ENCODE measurements around the gene NKD2.
A peak's percentile ranks its signal among the peaks of the same experiment; 100 is the strongest.
"Not testable (repeated sequence)": the region's sequence is repeated elsewhere in the genome, so short reads cannot be mapped to it uniquely, and the experiment has no call there.

The NKD2 gene, protein sequence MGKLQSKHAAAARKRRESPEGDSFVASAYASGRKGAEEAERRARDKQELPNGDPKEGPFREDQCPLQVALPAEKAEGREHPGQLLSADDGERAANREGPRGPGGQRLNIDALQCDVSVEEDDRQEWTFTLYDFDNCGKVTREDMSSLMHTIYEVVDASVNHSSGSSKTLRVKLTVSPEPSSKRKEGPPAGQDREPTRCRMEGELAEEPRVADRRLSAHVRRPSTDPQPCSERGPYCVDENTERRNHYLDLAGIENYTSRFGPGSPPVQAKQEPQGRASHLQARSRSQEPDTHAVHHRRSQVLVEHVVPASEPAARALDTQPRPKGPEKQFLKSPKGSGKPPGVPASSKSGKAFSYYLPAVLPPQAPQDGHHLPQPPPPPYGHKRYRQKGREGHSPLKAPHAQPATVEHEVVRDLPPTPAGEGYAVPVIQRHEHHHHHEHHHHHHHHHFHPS

DNA sequence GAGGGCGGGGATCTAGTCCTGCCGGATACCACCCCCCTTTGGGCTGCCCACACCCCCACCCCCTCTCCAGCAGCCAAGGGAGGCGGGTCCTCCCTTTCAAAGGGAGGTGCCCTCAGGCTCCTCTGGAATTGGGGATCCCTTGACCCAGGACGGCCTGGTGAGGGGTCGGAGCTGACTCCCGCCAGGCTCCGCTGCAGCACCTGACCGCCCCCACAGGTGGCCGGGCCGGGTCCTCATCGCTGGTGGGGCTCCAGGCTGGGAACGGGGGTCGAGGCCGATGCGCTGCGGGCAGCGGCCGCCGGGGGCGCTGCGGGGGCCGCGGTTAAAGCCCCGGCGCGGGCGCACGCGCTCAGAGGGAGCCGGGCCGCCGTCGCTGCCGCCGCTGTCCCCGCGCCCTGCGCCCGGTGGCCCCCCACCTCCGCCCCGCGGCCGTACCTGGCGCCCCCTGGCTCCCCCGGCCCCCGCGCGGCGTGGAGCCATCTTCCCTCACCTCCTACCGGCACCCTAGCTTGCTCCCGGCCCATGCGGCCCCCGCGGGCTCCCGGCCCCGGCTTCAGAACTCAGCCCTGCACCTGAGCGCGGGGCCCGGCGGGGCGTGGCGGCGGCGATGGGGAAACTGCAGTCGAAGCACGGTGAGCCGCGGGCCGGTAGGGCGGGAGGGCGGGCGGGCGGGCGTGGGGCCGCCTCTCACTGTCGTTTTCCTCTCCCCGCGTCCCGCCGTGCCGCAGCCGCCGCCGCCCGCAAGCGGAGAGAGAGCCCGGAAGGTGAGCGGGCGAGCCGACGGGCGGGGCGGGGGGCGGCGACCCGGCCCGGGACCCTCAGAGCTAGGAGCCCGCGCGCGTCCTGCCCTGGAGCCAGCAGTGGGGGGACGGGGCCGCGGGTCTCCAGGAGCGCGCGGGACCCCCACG, at the start of gene NKD2:
Gene NKD2, plus strand, starts transcription at position 352 of the 908 bp plus-strand sequence. Its CDS starts 256 bp downstream, at position 608.
- DNase-seq: peak in 1 of 58 donors; percentile 17

DNA sequence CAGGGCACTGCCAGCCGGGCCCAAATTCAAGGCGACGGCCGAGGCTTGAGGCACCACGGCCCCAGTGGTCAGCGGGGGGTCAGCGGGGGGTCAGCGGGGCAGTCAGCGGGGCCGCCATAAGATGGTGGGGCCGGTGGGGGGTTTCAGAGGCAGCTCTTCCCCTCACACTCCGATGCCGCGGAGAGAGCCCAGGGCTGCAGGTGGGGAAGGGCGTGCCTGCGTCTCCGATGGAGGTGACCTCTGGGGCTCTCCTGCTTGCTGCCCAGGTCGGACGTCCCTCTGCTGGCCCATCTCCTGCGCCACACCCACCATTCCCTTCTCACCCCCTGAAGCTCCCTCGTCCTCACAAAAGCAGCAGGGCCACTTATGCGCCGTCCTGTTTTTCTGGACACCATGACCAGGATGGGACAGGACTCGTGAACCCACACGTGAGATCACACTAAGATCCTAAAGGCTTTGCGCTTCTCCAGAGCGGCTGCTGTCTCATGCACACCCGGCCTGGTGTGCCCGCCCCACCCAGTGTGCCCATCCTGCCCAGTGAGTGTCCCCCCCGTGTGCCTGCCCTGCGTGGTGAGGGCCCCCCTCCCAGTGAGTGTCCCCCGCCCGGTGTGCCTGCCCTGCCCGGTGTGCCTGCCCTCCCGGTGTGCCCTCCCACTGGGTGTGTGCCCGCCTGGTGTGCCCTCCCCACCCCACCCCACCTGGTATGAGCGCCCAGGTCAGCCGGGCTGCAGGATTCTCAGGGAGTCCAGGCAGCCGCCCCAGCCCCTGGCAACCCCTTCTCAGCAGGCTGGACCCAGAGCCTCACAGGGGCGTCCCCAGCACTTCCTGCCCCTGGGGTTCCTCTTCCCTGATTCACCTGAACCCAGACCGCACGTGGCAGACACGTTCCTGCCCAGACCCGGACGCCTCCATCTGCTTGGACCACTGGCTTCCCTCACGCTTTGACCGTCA, 48.7 kb upstream of the NKD2 start:
- no peak for DNase-seq

DNA sequence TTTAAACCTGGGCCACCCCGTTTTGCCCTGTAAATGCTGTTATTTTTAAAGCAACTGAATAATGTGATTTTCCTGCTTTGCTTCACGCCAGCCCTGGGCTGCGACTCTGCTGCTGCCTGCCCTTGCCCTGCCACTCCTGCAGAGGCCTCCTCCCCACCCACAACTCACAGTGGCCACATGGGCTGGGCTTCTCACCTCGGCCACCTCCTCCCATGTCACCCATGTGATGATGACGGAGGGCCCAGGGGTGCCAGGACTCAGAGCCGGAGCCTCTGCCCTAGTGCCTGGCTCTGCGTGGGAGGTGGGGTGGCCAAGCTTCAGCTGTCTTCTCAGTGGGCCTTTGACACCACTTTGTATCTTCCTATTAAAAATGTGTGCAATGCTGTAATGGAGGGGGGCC, 48.1 kb upstream of the NKD2 start:
- DNase-seq: no peak

DNA sequence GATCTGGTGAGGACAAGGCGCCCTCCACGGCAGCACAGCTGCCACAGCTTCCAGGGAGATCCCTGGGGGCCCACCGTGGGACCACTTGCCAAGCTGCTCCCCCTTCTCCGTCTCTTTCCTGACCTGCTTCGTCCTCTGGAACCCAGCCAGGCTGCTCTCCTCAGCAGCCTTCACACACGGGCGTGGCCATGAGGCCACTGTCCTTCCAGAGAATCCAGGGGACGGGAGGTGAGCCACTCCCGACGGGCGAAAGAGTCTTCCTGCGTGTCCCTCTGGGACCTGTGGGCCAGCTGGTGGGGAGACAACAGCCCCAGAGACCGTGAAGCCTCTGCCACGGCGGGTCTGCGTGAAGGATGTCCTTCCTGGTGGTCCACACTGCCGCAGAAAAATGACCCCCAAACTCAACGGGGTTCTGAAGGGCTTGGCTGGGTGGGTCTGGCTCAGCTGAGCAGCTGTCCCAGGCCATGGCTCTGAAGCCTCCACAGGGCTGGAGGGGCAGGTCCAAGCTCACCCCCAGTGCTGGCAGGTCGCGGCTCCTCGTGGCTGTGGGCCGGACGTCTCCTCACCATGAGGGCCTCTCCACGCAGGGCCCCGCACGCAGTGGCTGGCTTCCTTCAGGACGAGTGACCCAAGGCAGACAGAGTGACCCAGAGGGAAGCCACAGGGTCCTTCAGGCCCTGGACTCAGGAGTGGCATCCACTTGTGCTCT, 47.4 kb upstream of the NKD2 start:
- DNase-seq: no peak

DNA sequence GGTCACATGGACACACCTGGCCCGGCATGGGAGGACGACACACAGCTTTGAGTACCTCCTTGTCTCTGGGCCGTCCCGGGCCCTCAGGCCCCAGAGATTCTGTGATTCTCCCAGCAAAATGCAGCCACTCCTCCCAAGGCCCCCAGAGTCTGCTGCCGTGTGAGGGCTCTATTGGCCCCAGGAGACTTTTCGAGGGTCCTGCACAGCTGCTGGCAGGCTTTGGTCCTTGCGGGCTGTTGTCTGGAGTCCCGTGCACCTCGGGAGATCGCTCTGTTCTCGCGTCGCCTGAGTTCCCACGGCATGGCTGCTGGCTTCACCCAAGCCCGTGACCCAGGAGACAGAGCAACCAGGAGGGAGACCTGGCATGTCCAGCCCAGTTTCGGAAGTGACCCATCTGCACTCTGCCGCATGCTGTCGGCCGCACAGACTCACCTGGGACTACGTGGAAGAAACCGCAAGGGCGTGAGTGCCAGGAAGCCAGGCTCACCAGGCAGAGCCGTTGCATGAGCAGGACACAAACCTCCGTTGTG, 46.8 kb upstream of the NKD2 start:
- DNase-seq: no peak

DNA sequence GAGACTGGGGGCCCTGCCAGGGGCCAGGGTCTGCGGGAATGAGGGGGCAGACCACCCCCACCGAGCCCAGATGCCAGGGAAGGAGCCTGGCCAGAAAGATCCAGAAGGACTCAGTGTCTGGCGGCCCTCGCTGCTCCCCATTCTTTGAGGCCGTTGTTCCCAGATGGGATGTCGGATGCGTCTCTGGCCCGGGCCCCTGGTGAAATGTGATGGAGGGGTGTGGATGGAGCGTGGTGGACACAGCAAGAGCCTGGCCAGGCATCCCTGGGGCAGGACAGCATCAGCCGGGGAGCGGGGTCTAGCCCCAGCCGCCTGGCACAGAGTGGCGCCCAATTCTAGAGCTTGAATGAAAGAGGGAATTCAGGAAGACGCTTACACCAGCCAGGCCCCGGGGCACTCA, 46.2 kb upstream of the NKD2 start:
- no peak for DNase-seq

DNA sequence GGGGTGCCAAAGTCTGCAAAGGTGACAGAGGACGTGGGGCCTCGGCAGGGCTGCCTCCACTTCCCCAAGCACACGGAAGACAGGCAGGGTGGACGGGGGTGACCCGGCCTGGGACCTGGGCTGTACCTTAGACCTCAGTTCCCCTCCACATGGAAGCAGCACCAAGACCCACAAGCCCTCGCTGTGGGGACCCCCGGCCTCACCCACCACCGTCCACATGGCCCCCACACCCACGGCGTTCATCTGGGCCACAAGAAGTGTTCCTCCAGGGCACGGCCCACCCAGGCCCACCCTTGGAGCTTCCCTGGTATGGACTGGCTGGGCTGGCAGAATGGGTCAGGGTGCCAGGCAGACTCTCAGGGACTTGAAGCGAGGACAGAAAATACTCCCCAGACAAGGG, 45.8 kb upstream of the NKD2 start:
- DNase-seq: no peak

DNA sequence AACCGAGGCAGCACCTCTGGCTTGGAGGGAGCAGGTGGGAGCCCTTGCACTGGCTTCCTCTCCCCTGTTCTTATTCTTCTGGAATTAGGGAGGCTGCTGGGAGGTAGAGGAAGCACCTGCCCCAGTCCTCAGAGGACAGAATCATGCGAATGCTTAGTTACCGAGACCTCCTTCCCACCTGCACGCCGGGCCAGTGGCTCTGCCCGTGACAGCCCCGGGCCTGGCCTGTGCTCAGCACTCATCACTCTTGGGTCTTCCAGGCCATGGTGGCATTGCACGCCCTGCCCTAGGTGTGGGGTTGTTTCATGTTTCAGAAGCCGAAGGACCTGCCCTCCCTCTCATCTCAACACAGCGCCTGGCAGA, 45.3 kb upstream of the NKD2 start:
- no peak for DNase-seq

DNA sequence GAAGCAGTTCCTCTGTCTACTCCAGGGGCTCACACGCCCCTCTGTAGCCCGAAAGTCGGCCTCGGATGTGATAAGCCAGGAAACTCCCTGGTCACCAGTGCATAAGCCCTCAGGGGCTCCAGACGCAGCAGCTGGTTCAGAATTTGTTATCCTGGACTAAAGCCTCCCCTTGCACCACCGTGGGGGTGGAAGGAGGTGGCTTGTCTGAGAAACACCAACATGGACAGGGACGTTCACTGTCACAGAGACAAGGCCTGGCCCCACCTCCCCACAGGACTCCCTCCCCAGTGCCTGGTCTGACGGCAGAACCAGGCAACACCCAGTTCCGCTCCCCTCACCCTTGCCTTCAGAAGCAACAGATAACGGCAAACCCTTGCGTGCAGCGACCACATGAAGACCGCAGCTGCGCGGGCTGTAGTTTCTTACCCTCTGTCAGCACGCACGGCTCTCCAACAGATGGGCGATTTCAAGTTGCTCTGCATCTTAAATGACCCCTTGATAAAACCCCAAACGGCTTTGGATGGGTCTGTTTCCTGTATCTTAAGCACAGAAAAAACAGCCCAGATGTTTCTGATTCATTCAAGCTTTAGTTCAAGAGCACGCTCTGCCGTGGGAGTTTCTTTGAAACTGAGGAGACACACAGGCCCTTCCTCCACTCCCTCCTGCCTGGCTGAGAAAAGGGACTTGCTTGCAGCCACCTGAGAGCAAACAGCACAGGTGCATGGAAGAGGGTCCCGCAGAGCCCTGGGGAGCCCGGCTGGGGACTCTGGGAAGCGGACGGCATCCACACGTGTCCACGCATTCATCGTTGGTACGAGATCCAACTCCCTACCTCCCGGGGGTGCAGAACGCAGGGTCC, 44.7 kb upstream of the NKD2 start:
- DNase-seq: no peak

DNA sequence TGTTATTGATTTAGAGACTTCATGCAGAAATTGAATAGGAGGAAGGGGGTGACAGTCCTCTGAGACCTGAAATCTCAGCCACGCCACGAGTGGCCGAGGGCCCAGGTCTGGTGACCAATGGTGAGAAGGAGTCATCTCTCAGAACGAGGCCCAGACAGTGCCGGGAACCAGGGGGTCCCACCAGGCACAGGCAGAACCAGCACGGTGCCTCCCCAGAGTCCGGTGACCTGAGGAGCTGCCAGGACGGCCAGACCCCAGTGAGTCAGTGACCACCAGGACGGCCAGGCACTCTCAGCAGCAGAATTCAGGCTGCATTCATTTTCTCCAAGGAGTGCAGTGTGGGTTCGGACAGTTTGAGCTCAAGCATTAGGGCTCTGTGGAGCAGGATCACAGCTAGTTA, 43.8 kb upstream of the NKD2 start:
- DNase-seq: no peak

DNA sequence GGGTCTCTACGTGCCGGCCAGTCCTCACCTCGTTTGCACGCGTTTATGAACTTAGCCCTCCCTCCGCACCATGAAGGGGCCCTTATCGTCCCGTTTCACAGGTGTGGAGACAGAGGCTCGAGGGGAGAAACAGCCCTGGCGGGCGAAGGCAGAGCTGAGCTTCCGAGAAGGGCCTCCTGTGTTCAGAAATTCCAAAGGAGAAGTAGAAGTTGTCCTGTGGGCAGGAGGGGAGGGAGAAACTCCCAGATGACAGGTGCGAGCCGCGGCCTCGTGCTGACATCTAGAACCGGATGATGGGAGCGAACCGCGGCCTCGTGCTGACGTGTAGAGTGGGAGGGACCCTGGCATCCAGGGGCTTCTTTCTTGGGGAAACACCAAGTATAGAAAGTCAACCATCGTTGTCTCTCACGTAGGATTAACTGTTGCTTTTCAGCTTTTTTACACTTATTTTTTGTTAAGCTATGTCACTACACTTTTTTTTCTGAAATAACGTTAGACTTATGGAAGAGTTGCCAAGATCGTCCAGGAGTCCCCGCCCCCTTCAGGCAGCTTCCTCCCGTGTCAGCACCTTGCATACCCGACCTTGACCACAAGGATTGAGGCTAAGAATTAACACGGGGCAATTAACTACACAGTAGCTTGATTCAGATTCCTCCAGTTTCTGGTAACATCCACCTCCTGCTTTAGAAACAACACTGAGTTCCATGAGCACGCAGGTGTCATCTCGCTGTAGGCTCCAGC, 42.8 kb upstream of the NKD2 start:
- DNase-seq: no peak

DNA sequence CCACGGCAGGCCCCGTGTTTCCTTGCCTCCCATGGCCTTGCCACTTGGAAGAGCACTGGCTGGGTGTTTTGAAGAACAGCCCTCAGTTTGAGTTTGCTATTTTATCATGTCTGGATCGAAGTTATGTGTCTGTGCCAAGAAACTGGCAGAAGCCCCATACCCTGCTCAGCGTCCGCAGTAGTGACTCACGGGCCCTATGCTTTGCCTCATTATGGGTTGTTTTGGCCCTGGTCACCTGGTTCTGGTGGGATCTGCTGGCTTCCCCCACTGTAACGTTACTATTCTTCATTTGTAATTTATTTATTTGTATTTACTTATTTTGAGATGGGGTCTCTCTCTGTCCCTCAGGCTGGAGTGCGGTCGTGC, 42.3 kb upstream of the NKD2 start:
- DNase-seq: no peak

DNA sequence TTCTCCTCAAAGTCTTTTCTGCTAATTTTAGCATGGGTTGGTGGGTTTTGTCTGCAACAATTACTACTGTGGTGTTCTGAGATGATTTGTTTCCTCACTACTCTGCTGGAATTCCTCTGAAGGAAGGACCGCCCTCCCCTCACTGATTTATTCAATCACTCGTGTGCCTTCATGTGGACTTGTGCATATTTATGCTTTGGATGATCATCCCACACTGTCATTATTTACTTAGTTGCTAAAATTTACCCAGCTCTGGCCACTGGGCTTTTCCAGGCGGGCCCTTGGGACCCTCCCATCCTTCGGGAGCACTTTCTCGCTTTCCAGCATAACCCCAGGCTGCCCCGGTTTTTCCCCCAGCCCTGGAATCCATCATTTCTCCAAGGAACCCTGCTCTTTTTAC, 41.7 kb upstream of the NKD2 start:
- DNase-seq: no peak

DNA sequence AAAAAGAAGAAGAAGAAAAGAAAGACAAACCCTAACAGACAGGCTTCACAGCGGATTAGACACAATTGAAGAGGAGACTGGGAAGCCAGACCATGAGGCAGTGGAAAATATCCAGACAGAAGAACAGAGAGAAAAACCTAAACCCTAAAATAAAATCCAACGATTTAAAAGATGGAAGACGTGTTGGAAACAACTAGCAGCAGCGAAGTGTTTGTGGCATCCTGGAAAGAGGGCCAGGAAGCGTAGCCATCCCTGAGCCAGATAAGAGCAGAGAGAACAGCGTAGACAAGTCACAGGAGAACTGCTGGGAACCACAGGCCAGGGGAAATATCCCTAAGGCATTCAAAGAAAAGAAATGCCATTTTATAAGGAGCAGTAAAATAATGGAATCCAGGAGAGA, 39.7 kb upstream of the NKD2 start:
- no peak for DNase-seq

DNA sequence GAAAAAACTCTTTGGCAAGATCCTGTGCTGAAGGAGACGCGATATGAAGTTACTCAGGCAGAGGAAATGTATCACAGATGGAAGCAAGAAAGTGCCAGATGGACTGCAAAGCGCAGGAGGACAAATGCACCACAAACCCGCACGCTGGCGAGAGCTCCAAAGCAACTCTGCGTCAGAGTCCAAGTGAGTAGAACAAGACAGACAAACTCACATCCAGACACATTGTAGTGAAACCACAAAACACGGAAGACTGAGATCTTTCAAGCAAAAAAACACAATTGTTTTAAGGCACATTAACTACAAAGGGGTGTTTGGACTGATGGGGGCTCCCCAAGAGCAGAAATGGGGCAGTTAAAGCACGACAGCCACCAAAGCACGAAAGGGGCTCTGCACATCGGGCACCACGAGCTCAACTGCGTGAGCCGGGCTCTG, 39.2 kb upstream of the NKD2 start:
- DNase-seq: peak in 21 of 58 donors; percentile 13 to 80 (median 38)

DNA sequence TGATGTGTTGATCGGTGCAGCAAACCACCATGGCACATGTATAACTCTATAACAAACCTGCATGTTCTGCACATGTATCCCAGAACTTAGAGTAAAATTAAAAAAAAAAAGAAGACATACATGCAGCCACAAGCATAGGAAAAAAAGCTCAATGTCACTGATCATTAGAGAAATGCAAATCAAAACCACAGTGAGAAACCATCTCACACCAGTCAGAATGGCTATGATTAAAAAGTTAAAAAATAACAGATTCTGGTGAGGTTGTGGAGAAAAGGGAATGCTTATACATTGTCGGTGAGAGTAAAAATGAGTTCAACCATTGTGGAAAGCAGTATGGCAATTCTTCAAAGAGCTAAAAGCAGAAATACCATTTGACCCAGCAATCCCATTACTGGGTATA, 36.0 kb upstream of the NKD2 start:
- not testable (repeated sequence) for DNase-seq

DNA sequence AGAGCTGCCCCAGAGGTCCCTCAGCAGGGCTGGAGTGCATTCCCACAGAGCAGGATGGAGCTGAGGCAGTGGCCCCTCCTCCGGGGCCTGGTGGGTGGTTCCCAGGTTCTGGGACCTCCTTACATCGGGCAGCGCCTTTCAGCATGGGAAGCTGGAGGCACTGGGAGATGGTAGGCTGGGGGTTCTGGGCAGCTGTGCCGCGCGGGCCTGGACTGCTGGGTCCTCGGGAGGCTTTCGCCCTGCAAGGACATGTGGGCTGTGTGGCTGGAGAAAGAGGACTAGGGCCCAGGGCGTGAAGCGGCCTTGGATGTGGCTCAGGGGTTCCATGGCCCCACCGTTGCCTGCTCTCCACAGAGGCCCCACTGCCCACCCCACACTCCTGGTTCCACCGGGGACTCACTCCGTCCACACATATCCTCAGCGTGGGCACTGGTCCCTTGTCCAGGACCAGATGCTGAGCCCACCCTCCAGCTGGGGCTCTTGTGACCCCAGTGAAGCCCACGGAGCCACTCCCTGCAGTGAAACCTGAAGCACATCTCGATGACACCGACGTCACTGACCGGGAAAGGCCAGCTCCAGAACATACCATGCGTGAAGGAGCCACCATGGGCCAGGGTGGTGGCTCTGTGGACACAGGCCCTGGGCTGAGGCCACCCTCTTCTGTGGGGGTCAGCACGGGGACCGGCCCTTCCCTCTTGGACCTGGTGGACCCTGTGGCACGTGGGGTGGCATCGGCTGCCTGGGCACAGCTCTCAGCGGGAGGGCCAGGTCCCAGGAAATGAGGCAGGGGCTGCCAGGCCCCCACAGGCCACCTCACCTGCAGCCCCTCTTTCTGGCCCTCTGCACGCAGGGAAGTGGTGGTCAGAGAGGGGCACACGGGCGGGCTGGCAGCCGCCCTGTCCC, 31.5 kb upstream of the NKD2 start:
- no peak for DNase-seq

Data from anterior cingulate cortex (tissue), 58 donors.